ENCODE measurements around the gene CCDC92B. TPM values are rescaled to one million over a fixed set of nuclear protein-coding genes. Genes with fewer than 3 reads are reported as not detected.

CCDC92B gene
- total and polyA plus RNA-seq, 2 of the 13 experiments (the other 11 are each of a cell fraction or from before 2014, with no cell fraction given) = not detected

DNA sequence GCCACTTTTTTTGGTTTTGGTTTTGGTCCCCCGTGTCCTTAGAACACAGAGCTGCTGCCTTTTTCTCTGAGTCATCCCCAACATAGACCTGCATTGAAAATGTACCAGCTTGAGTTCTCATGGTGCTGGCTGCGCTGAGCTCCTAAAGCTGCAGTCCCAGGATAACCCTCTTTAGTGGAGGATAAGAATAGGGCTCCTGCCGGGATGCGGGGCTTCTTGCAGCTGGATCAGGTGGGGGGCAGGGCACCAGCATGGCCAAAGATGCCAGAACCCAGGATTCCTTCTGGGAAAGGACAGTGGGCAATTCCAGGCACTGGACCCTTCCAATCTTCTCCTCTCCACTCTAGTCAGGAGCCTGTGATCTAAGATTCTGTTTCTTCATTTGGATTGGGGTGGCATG is 29.6 kb downstream of the CCDC92B start:
- Histone ChIP-seq H2AFZ (ENCODE audit: low read length) (no peak overlapping the region), H3K36me3 (replicated peaks in 1 of 2; ENCODE audit: control insufficient read depth in 1 of 2, insufficient read depth in 2 of 2, low read length in 2 of 2) (no peaks in the 10 kb centered on the region), H3K4me1 (ENCODE audit: insufficient read depth, low read length) (peaks cover 20% of the 10 kb centered on the region), H3K79me2 (ENCODE audit: insufficient read depth, low read length) (no peaks in the 10 kb centered on the region), H3K9me3 (ENCODE audit: low read length) (no peaks in the 10 kb centered on the region), H3K27me3 (ENCODE audit: control insufficient read depth in 1 of 2, insufficient read depth in 2 of 2, low read length in 2 of 2) (peaks cover 7 to 10% of the 10 kb centered on the region in 2 experiments; a peak in 3 of 5 replicates), H3K4me3 (replicated peaks in 1 of 3; ENCODE audit: insufficient read depth in 1 of 3, low read depth in 2 of 3, low read length in 3 of 3) (no peak overlapping the region), H3K9ac (ENCODE audit: insufficient read depth, low read depth, low read length) (no peak overlapping the region), H3K4me2 (ENCODE audit: low read depth, low read length) (no peak overlapping the region), H4K20me1 (ENCODE audit: insufficient read depth, low read length) (no peaks in the 10 kb centered on the region), H3K27ac (ENCODE audit: extremely low read length, insufficient read depth, low read length) (no peak overlapping the region)
- ATAC-seq (no peak), DNase-seq (ENCODE audit: low spot score) (no peak), FAIRE-seq (no peak)
- ChIA-PET CTCF (ENCODE audit: low intra/inter-chr PET ratio, low total read pairs) (no interaction called here), POLR2A (no interaction called here)
- BruUV-seq (replicated peaks) = no TSS peak
- in situ Hi-C loops (cut with HindIII; ENCODE audit: extremely low pct_ligation_motif_present, low pct_unique_long_range_greater_than_20kb) (no loop called here), intact Hi-C loops (cut with micrococcal nuclease; ENCODE audit: unreplicated experiment) (no loop called here)
- WGBS (ENCODE audit: low lambda C conversion rate) = 57% methylated on average over 4 of the region's 4 CpGs
- no peak for TF ChIP-seq HMG20A (CRISPR knock-in tag; IDR thresholded peaks at IDR 0.05; ENCODE audit: borderline replicate concordance)
- no peak for TF ChIP-seq CBX1 (IDR thresholded peaks at IDR 0.05; ENCODE audit: low read depth)
- no peak for TF ChIP-seq TRIM24 (CRISPR knock-in tag; IDR thresholded peaks at IDR 0.05)
- TF ChIP-seq MEF2D (CRISPR knock-in tag; IDR thresholded peaks at IDR 0.05) = no peak
- TF ChIP-seq FOSL1 (CRISPR knock-in tag; IDR thresholded peaks at IDR 0.05; ENCODE audit: borderline replicate concordance) = no peak
- TF ChIP-seq ZNF256 (CRISPR knock-in tag; conservative IDR thresholded peaks at IDR 0.05) = no peak
- TF ChIP-seq, protein P1, sequence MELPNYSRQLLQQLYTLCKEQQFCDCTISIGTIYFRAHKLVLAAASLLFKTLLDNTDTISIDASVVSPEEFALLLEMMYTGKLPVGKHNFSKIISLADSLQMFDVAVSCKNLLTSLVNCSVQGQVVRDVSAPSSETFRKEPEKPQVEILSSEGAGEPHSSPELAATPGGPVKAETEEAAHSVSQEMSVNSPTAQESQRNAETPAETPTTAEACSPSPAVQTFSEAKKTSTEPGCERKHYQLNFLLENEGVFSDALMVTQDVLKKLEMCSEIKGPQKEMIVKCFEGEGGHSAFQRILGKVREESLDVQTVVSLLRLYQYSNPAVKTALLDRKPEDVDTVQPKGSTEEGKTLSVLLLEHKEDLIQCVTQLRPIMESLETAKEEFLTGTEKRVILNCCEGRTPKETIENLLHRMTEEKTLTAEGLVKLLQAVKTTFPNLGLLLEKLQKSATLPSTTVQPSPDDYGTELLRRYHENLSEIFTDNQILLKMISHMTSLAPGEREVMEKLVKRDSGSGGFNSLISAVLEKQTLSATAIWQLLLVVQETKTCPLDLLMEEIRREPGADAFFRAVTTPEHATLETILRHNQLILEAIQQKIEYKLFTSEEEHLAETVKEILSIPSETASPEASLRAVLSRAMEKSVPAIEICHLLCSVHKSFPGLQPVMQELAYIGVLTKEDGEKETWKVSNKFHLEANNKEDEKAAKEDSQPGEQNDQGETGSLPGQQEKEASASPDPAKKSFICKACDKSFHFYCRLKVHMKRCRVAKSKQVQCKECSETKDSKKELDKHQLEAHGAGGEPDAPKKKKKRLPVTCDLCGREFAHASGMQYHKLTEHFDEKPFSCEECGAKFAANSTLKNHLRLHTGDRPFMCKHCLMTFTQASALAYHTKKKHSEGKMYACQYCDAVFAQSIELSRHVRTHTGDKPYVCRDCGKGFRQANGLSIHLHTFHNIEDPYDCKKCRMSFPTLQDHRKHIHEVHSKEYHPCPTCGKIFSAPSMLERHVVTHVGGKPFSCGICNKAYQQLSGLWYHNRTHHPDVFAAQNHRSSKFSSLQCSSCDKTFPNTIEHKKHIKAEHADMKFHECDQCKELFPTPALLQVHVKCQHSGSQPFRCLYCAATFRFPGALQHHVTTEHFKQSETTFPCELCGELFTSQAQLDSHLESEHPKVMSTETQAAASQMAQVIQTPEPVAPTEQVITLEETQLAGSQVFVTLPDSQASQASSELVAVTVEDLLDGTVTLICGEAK (IDR thresholded peaks at IDR 0.05) = no peak
- TF ChIP-seq, protein P1 (CRISPR knock-in tag; IDR thresholded peaks at IDR 0.05) = no peak
- TF ChIP-seq ZNF781 (CRISPR knock-in tag; IDR thresholded peaks at IDR 0.05; ENCODE audit: borderline replicate concordance, not compliant biosample characterization) = no peak
- no peak for TF ChIP-seq ZNF652 (CRISPR knock-in tag; IDR thresholded peaks at IDR 0.05; ENCODE audit: borderline replicate concordance, low read depth)
- TF ChIP-seq, protein P2, sequence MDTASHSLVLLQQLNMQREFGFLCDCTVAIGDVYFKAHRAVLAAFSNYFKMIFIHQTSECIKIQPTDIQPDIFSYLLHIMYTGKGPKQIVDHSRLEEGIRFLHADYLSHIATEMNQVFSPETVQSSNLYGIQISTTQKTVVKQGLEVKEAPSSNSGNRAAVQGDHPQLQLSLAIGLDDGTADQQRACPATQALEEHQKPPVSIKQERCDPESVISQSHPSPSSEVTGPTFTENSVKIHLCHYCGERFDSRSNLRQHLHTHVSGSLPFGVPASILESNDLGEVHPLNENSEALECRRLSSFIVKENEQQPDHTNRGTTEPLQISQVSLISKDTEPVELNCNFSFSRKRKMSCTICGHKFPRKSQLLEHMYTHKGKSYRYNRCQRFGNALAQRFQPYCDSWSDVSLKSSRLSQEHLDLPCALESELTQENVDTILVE (CRISPR knock-in tag; IDR thresholded peaks at IDR 0.05) = no peak
- TF ChIP-seq PTBP1 (IDR thresholded peaks at IDR 0.05; ENCODE audit: low read depth, low read length, poor library complexity, severe bottlenecking) = no peak
- no peak for TF ChIP-seq ZNF775 (CRISPR knock-in tag; IDR thresholded peaks at IDR 0.05; ENCODE audit: borderline replicate concordance)
- no peak for TF ChIP-seq CREB1 (IDR thresholded peaks at IDR 0.05)
- TF ChIP-seq CREB1 (CRISPR knock-in tag; IDR thresholded peaks at IDR 0.05) = no peak
- TF ChIP-seq SATB2 (CRISPR knock-in tag; IDR thresholded peaks at IDR 0.05) = no peak
